Caki2 (cell line): ENCODE measurements around the gene ATG2A. TPM values are rescaled to one million over a fixed set of nuclear protein-coding genes. Genes with fewer than 3 reads are reported as not detected.

Experiments
- DNase-seq: peaks from one replicate; pipeline ENCODE4 v3.0.0-alpha.2; 2015; ENCODE audit warnings: low read depth
- in situ Hi-C: cut with HindIII; loops from 2 replicates; pipeline ENCODE4 v1.10.0; 2016; ENCODE audit warnings: low sequenced_read_pairs, low pct_unique_long_range_greater_than_20kb, mixed read lengths
- total RNA-seq: library from RNA; depleted of rRNA; stranded (reverse); fragments of >200 nt; shearing (Covaris generic); gene quantifications from 2 replicates; pipeline ENCODE4 v1.2.3, GENCODE V29; 2014; ENCODE audit warnings: low replicate concordance

The ATG2A gene
- total RNA-seq, 1 experiment from 2014 or later, result 11.1 TPM

- in situ Hi-C loops, result no loop called here
- no peak for DNase-seq
Observed at GRCh38 chr11:64926689-64927088, 9.7 kb upstream of the ATG2A start.

DNA sequence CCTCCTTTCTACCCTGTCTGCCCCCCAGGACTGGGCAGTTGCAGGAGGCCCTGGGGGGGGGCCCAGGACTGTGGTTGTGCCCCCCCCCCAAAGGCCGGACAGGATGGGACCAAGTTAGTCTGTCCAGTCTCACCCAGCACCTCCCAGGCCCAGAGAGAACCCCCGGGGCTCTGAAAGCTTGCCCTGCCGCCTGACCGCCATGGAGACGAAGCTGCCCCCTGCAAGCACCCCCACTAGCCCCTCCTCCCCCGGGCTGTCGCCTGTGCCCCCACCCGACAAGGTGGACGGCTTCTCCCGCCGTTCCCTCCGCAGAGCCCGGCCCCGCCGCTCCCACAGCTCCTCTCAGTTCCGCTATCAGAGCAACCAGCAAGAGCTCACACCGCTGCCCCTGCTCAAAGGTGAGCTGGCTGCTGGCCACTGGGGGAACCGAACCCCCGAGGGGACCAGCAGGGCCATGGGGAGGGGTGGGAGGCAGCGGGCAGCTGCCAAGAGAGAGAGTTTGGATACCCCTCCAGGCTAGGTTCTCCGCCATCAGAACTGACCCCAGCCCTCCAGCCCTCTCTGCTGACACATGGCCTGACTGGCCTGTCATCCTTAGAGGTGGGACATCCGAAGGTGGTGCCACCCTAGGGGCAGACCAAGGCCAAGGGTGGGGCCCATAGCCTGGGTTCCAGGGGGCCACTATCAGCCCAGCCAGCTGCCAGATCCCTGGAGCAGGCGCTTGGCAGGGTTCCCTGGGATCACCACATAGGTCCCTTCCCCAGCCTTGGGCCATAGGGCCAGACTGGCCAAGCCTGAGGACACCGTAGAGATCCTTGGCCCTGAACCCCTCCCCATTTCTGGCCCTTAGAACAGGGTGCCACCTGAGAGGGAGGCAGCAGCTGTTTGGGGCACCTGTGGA lies 8.8 kb upstream of the ATG2A start:
- in situ Hi-C loops, result no loop called here

GRCh38 chr11:64924910-64925284 lies 7.9 kb upstream of the ATG2A start:
- DNase-seq, result no peak
- in situ Hi-C loops, result no loop called here

More for the DNA sequence above, 8.8 kb upstream of the ATG2A start:
- DNase-seq, result no peak

- peak; percentile 83 for DNase-seq
- in situ Hi-C loops, result no loop called here
Observed at GRCh38 chr11:64923944-64924909, 7.2 kb upstream of the ATG2A start, which contains the start of gene PPP2R5B. TSS of gene PPP2R5B (plus strand) at chr11:64924689. CDS start at chr11:64925735, 1,046 bp downstream.

DNA sequence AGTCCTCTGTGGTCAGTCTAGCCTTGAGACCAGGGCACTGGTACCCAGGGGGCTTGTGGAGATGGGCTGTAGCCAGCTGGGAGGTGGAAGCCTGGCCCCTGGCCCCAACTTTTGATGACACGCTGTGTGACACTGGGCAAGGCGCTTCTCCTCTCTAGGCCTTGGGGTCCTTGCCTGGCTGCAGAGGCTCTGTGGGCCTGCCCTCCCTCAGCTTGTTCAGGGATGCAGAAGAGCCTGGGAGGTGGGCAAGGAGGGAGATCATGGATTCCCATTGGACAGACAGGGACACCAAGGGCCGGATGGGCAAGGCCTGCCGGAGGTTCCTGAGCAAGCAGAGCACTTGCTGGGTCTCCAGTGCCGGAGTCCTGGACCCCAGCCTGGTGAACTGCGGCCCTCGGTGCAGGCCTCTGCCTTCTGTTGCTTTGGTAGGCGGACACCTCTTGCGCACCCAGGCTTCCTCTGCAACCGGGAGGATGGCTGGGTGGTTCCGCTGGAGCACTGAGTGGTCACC lies 6.2 kb upstream of the ATG2A start:
- in situ Hi-C loops, result no loop called here
- no peak for DNase-seq

- in situ Hi-C loops, result no loop called here
- DNase-seq, result no peak
Observed at GRCh38 chr11:64921384-64921783, 4.4 kb upstream of the ATG2A start.

DNA sequence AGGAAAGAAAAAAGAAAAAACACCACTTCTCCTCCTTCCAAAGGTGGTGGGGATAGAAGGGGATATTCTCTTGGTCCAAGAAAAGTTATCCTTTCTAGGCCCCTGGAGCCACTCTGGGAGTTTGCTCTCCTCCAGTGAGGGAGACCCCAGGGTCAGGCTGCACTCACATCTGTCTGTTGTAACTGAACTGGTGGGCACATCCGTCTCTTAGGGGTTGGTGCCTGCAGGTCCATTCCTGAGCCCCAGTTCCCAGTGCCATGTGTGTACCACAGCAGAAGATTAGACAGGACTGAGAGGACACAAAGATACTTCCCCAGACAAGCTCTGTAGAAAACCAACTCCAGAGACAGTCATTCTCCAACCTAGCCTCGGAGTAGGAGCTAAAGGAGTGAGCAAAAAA lies 3.1 kb upstream of the ATG2A start:
- no peak for DNase-seq
- in situ Hi-C loops, result no loop called here

DNA sequence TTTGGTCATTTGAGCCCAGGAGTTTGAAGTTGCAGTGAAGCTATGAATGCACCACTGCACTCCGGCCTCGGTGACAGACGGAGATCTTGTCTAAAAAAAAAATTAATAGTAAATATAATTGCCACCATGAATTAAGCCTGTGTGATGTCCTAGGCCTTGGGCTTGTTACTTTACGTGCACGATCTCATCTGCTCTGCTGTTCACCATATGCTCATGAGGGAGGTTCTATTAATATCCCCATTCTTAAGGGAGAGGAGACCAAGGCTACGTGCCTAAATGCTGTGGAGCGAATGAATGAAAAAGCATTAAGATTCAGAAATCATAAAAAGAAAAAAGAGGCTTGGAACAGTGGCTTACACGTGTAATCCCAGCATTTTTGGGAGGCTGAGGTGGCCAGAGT lies 2.6 kb upstream of the ATG2A start:
- no peak for DNase-seq
- in situ Hi-C loops, result no loop called here

GRCh38 chr11:64918017-64918416 lies 1.0 kb upstream of the ATG2A start:
- no peak for DNase-seq
- in situ Hi-C loops, result no loop called here

- DNase-seq, result no peak
- in situ Hi-C loops, result no loop called here
Observed at GRCh38 chr11:64917663-64917995, 620 bp upstream of the ATG2A start.

DNA sequence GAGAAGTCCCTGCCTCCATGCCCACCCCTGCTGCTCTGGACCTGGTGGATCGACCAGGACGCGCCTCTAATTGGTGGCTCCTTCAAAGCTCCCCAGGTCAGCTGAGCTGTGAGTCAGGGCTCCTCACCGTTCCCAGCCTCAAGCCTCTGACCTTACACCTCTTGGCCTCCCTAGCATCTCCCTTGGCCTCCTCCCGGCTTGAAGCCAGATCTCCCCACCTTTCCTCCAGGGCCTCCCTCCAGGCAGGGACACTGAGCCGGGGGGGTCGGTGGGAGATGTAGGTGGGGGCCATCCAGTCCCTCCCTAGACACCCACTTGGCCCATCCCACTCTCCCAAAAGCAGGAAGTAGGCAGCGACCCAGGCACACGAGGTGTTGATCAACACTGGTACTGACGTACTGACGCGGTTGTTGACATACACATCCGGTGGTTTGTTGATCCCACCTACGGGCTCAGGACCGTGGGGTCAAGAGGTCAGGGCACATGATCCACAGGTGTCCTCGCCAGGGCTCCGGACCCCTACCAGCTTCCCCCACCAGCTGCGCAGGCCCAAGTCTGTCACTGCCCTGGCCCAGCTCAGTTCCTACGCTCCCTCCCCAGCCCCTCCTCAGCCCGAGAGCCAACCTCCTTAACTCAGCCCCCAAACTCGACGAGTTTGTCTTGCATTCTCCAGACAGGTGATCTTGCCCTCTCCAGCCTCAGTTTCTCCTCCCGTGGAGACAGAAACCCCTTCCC lies 802 bp downstream of the ATG2A start:
- peak; percentile 39 for DNase-seq
- in situ Hi-C loops, result no loop called here

DNA sequence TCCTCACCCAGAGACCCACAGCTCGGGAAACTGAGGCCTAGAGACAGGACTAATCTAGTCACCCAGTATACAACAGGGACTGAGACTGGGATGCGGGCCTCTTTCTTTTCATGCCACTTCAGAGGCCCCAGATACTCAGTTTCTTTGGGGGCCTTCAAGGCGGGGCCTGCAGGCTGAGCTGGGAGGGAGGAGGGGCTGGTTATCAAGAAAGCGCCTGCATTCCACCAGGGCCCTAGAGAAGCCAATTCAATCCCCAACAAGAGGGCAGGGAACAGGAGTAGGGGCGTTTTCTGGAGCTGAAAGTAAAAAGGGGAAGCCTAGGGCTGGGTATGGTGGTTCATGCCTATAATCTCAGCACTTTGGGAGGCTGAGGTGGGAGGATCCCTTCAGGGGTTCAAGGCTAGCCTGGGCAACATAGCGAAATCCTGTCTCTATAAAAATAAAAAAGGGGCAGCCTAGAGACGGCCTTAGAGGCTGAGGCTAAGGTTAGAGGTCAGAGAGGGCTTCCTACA lies 1.6 kb downstream of the ATG2A start:
- DNase-seq, result no peak
- in situ Hi-C loops, result no loop called here

DNA sequence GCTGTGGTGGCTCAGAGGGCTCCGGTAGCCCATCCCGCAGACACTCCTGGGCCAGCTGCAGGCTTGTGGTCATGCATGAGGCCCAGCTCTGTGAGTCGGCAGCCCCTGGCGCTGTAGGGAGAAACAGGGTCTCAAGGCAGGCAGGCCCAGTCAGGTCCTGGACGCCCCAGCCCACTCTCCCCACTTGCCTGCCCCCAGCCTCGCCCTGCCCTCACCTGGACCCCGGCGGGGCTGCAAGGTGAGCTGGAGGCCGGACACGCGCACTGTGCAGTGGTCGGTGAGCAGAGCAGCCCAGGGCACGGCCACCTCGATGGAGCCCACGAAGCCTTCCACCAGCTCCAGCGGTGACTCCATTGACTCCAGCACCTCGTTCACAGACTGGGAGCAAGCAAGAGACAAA lies 2.9 kb downstream of the ATG2A start:
- in situ Hi-C loops, result no loop called here
- no peak for DNase-seq

- DNase-seq, result no peak
- in situ Hi-C loops, result no loop called here
Observed at GRCh38 chr11:64913171-64913727, 3.8 kb downstream of the ATG2A start.

DNA sequence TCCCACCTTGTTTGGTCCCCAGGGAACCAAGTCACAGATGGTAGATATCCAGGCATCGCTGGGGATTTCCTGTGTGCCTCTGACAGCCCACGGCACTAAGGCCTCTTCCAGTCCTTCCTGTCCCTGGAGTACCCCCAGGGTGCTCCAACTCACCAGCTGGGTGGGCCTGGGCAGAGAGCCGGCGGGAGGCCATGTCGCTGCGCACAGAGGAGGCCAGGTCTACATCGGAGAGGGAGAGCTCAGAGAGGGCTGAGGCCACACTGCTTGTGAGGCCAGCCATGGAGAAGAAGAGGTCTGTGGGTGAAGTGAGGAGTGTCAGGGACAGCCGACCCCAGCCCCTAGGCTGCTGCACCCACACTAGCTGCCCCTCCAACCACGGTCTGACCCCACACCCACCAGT lies 5.3 kb downstream of the ATG2A start:
- DNase-seq, result no peak
- in situ Hi-C loops, result no loop called here

DNA sequence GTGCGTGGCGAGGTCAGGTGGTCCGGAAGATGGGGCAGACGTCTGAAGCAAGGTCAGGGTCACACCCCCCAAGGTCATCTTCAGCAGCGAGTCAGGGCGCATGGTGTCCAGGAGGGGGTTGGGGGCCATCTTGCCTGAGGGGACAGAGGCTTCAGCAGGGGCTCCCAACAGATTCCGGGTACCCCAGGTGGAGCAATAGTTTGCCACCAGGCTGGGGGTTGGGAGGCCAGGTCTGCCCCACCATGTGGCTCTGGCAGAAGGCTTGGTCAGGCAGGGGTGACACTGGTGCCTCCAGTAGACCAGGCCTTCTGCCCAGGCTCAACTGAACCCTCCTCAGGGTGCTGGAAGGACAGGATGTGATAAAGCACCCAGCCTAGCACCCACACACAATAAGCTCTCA lies 5.9 kb downstream of the ATG2A start:
- DNase-seq, result no peak
- in situ Hi-C loops, result no loop called here

DNA sequence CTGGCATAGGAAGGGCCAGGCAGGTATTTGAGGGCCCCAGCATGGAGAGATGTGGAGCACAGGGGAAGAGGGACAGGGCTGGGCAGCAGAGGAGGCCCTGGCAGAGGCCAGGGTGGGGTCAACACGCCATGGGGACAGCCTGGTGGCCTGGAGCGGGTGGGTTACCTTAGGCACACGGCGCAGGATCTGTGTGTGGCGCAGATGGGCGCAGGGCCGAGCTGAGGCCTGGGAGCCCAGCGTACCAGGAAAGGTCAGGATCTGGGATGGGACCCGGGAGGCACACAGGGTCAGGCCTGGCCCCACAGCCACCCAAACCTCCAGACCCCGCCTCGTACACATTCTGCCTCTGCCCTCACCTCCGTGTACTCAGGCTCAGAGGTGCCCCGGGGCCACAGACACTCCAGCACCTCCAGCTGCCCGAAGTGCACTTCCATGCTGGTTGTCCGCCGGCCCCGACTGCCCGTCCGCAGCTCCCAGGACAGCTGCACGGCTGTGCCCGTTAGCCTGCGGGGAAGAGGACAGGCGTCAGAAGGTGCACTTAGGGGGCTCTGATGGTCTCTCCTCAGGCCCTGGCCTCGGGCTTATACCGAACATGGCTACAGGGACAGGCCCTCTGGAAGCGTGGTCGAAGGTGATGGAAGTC lies 6.4 kb downstream of the ATG2A start:
- in situ Hi-C loops, result no loop called here
- no peak for DNase-seq
